Liver (tissue), 3 donors: ENCODE data around the gene IGHMBP2.

Source experiments
- FOXA1 ChIP-seq: IDR thresholded peaks from 2 replicates; pipeline ENCODE4 v1.6.1; 2016; ENCODE audit warnings: antibody characterized with exemption
- FOXA2 ChIP-seq: IDR thresholded peaks from 2 replicates; pipeline ENCODE4 v1.6.1; 2016; ENCODE audit warnings: antibody characterized with exemption
- GABPA ChIP-seq, 2 donors: IDR thresholded peaks in 1 of 2; conservative IDR thresholded peaks in 1 of 2; 2 replicates each; pipeline ENCODE4 v1.6.1; 2016; ENCODE audit warnings: antibody characterized with exemption in 2 of 2, mild to moderate bottlenecking in 1 of 2, moderate library complexity in 1 of 2
- JUND ChIP-seq, 2 donors: IDR thresholded peaks; 2 replicates each; pipeline ENCODE4 v1.6.1; 2016; ENCODE audit warnings: antibody characterized with exemption in 2 of 2
- NR2F2 ChIP-seq: IDR thresholded peaks from 2 replicates; pipeline ENCODE4 v1.6.1; 2016; ENCODE audit warnings: antibody characterized with exemption
- RAD21 ChIP-seq, 2 donors: IDR thresholded peaks; 2 replicates each; pipeline ENCODE4 v1.6.1; 2016; ENCODE audit warnings: antibody characterized with exemption in 2 of 2, mild to moderate bottlenecking in 2 of 2
- SP1 ChIP-seq: IDR thresholded peaks from 2 replicates; pipeline ENCODE4 v1.6.1; 2018; ENCODE audit warnings: antibody characterized with exemption, mild to moderate bottlenecking
- TAF1 ChIP-seq: conservative IDR thresholded peaks from 2 replicates; pipeline ENCODE4 v1.6.1; 2016; ENCODE audit warnings: antibody characterized with exemption, mild to moderate bottlenecking
- YY1 ChIP-seq: IDR thresholded peaks from 2 replicates; pipeline ENCODE4 v1.6.1; 2016; ENCODE audit warnings: antibody characterized with exemption, mild to moderate bottlenecking
- TF ChIP-seq, protein P1 (sequence below): IDR thresholded peaks from 2 replicates; pipeline ENCODE4 v1.6.1; 2016; ENCODE audit warnings: antibody characterized with exemption, mild to moderate bottlenecking
- TF ChIP-seq, protein P2 (sequence below): fragments of 150-350 bp; IDR thresholded peaks from 2 replicates; pipeline ENCODE4 v1.5.1; 2017; ENCODE audit warnings: improper control_type of control experiment, low read depth, low read length; ENCODE audit not compliant: missing input control
- TF ChIP-seq, protein P3 (sequence below): IDR thresholded peaks from 2 replicates; pipeline ENCODE4 v1.6.1; 2016; ENCODE audit warnings: antibody characterized with exemption
- TF ChIP-seq, protein P4 (sequence below): IDR thresholded peaks from 2 replicates; pipeline ENCODE4 v1.6.1; 2016; ENCODE audit warnings: antibody characterized with exemption
- TF ChIP-seq, protein P5 (sequence below): IDR thresholded peaks from 2 replicates; pipeline ENCODE4 v1.6.1; 2016; ENCODE audit warnings: antibody characterized with exemption
- donor health status: healthy.
- donor health status: healthy.

DNA sequence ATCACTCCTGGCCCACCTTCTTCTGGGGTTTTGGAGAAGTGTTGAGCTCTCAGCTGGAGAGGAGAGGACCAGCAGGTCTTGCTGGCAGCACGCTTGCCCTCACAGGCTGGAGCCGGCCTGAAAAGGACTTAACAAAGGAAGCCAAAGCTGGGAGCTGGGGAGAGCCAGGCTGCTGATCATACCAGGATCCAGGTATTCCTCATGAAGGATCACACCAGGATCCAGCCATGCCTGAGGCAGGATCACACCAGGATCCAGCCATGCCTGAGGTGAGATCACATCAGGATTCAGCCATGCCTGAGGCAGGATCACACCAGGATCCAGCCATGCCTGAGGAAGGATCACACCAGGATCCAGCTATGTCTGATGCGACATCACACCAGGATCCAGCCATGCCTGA, 60.1 kb downstream of the IGHMBP2 start:
- TF ChIP-seq, protein P1, sequence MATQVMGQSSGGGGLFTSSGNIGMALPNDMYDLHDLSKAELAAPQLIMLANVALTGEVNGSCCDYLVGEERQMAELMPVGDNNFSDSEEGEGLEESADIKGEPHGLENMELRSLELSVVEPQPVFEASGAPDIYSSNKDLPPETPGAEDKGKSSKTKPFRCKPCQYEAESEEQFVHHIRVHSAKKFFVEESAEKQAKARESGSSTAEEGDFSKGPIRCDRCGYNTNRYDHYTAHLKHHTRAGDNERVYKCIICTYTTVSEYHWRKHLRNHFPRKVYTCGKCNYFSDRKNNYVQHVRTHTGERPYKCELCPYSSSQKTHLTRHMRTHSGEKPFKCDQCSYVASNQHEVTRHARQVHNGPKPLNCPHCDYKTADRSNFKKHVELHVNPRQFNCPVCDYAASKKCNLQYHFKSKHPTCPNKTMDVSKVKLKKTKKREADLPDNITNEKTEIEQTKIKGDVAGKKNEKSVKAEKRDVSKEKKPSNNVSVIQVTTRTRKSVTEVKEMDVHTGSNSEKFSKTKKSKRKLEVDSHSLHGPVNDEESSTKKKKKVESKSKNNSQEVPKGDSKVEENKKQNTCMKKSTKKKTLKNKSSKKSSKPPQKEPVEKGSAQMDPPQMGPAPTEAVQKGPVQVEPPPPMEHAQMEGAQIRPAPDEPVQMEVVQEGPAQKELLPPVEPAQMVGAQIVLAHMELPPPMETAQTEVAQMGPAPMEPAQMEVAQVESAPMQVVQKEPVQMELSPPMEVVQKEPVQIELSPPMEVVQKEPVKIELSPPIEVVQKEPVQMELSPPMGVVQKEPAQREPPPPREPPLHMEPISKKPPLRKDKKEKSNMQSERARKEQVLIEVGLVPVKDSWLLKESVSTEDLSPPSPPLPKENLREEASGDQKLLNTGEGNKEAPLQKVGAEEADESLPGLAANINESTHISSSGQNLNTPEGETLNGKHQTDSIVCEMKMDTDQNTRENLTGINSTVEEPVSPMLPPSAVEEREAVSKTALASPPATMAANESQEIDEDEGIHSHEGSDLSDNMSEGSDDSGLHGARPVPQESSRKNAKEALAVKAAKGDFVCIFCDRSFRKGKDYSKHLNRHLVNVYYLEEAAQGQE = no peak
- TF ChIP-seq, protein P2, sequence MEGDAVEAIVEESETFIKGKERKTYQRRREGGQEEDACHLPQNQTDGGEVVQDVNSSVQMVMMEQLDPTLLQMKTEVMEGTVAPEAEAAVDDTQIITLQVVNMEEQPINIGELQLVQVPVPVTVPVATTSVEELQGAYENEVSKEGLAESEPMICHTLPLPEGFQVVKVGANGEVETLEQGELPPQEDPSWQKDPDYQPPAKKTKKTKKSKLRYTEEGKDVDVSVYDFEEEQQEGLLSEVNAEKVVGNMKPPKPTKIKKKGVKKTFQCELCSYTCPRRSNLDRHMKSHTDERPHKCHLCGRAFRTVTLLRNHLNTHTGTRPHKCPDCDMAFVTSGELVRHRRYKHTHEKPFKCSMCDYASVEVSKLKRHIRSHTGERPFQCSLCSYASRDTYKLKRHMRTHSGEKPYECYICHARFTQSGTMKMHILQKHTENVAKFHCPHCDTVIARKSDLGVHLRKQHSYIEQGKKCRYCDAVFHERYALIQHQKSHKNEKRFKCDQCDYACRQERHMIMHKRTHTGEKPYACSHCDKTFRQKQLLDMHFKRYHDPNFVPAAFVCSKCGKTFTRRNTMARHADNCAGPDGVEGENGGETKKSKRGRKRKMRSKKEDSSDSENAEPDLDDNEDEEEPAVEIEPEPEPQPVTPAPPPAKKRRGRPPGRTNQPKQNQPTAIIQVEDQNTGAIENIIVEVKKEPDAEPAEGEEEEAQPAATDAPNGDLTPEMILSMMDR = no peak
- no peak for TF ChIP-seq RAD21 (IDR thresholded peaks at IDR 0.05)
- TF ChIP-seq, protein P3, sequence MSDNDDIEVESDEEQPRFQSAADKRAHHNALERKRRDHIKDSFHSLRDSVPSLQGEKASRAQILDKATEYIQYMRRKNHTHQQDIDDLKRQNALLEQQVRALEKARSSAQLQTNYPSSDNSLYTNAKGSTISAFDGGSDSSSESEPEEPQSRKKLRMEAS = no peak
- no peak for TF ChIP-seq YY1
- no peak for TF ChIP-seq TAF1
- TF ChIP-seq, protein P4, sequence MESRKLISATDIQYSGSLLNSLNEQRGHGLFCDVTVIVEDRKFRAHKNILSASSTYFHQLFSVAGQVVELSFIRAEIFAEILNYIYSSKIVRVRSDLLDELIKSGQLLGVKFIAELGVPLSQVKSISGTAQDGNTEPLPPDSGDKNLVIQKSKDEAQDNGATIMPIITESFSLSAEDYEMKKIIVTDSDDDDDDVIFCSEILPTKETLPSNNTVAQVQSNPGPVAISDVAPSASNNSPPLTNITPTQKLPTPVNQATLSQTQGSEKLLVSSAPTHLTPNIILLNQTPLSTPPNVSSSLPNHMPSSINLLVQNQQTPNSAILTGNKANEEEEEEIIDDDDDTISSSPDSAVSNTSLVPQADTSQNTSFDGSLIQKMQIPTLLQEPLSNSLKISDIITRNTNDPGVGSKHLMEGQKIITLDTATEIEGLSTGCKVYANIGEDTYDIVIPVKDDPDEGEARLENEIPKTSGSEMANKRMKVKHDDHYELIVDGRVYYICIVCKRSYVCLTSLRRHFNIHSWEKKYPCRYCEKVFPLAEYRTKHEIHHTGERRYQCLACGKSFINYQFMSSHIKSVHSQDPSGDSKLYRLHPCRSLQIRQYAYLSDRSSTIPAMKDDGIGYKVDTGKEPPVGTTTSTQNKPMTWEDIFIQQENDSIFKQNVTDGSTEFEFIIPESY = no peak
- TF ChIP-seq JUND (IDR thresholded peaks at IDR 0.05) = no peak
- TF ChIP-seq NR2F2 = no peak
- no peak for TF ChIP-seq SP1
- TF ChIP-seq, protein P5, sequence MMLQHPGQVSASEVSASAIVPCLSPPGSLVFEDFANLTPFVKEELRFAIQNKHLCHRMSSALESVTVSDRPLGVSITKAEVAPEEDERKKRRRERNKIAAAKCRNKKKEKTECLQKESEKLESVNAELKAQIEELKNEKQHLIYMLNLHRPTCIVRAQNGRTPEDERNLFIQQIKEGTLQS = no peak
- TF ChIP-seq GABPA (IDR thresholded peaks at IDR 0.05 in 1 of 2, conservative IDR thresholded peaks at IDR 0.05 in 1 of 2) = no peak
- no peak for TF ChIP-seq FOXA2
- no peak for TF ChIP-seq FOXA1
